DMS153 treated with DMSO at 0.1 percent for 48 hours (cell line): ENCODE data around the gene IL31.

Experiments
- DNase-seq: peaks from one replicate; lab custom pipeline; 2025; ENCODE audit not compliant: unreplicated experiment; lab: John Stamatoyannopoulos, UW

Gene IL31

GRCh38 chr12:122159882-122160281 lies 14.1 kb downstream of the IL31 start:
- DNase-seq = no peak

DNA sequence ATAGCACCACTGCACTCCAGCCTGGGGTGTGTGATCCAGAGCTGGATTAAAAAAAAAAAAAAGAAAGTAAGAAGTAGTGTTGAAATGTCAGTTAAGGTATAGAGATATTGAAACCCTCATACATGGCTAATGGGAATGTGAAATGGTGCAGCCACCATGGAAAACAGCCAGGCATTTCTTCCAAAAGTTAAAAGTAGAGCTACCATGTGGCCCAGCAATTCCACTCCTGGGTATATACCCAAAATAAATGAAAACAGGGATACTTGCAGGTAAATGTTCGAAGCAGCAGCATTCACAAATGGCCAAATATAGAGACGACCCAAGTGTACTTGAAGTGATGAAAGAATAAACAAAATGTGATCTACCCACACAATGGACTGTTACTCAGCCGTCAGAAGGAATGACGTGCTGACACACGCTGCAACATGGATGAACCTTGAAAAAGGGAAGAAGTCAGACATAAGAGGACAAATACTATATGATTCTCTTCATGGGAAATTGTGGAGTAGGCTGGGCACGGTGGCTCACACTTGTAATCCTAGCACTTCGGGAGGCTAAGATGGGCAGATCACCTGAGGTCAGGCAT lies 15.2 kb downstream of the IL31 start:
- DNase-seq = no peak

DNA sequence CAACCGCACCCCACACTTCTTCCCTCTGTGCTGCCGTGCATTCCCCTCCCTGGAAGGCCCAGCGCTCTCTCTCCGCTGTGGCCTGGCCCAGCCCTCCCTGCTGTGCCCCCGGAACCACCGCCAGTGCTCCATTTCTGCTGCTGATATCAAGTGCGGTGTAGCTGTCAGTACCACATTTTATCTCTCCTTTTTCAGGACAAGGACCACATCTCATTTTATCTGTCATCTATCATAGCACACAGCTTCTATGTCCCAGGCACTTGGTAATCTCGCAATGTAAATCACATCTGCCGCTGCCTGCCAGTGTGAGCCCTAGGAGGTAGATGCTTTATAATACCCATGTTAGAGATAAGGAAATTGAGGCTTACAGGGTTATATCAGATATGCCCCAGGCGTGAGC lies 18.3 kb downstream of the IL31 start:
- no peak for DNase-seq

- no peak for DNase-seq
Measured at GRCh38 chr12:122152754-122153153, 21.3 kb downstream of the IL31 start.

GRCh38 chr12:122150127-122150681 lies 23.8 kb downstream of the IL31 start:
- DNase-seq = no peak

DNA sequence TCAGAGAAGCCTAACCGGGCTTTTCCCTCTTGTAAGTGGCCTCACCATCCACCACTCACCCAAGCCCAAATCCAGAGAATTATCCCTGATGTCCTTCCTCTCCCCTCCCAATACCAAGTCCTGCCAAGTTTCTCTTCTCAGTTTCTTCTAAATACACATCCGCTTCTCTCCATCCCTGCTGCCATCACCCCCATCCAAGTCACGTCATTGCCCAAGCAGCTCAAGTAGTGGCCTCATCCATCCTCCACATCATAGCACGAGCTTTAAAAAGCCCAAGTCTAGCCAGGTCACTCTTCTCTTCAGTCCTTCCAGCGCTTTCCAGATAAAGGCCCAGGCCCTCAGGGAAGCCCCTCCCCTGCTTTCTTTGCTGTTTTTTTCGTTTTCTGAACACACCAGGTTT lies 25.4 kb downstream of the IL31 start:
- DNase-seq = no peak

GRCh38 chr12:122147514-122148290 lies 26.3 kb downstream of the IL31 start:
- DNase-seq = no peak

DNA sequence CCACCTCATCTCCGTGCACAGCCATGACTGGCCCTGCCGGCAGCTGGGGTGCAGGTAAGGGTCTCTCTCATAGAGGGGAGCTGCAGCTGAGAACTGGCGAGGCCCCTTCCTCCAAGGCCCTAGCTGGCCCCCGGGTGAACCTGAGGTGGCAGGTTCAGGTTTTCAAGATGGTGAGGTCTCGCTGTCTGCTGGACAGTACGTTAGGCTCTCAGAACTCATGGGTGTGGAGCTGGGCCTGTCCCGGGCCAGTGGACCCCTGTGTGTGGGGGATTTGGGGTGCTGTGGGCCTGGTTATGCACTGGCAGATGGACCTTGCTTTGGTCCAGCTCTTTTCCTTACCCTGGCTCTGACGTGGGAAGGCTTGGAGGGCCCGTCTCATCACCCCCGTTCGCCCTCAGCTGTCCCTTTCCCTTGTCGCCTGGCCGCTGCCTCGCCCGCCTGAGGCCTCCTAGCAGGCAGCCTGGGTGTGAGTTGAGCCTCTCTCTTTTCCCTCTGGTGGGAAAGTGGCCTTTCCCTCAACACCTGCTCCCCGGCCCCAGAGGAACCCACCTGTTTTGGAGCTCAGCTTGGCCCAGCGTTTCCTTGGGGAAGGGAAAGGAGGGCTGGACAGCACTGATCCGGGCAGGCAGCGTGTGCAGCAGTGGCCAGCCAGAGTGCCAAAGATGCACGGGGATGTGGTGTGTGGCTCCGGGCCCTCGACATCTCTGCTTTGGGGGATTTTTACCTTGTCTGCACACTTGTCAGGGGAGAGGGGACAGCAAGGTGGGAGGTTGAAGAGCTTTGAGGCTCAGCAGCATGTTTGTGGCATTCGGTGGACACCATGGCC lies 28.3 kb downstream of the IL31 start:
- no peak for DNase-seq

DNA sequence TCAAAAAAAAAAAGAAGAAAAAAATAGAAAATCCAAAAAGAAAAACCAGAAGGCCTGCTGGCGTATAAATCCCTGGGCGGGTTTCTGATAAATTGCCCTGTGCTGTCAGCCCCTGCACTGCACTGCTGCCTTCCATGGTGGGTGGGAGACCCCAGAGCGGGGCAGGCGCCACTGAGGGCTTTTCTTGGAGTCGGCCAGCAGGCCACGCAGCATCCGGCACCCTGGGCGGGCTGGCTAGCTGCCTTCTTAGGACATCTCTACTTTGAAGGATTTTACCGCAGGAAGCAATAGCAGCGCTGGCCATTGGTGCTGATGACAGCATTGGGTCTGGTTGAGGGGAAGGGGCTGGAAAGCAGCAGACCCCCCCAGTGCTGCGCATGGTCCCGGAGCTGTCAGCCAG lies 29.1 kb downstream of the IL31 start:
- DNase-seq = no peak

GRCh38 chr12:122142857-122143256 lies 31.2 kb downstream of the IL31 start:
- DNase-seq = no peak

GRCh38 chr12:122141911-122142725 lies 31.9 kb downstream of the IL31 start:
- DNase-seq = no peak

DNA sequence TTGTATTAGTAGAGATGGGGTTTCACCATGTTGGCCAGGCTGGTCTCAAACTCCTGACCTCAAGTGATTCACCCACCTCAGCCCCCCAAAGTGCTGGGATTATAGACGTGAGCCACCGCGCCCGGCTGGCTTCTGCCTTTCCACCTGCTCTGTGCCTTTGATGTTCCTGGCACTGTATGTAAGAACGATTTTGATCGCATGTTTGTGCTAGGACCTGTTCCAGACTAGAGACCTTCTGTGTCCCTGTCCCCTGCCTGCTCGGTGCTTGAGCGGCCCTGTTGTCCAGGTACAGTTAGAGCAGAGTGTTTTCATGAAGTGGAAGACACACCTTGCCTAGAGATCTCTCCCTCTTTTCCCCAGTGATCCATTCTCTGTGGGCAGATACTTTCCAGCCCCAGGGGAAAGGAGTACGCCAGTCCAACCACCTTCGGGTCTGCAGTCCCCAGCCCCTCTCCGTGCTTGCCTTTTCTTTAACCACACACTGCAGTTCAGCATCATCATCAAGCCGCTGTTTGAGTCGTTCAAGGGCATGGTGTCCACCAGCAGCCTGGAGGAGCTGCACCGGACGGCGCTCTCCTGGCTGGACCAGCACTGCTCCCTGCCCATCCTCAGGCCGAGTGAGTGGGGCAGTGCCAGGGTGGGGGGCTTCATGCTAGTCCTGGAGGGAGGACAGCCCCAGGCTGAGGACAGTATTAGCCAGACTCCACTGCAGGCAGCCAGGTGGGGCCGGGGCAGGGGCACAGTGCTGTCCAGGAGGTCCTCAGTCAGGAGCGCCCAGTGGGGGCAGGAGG lies 33.4 kb downstream of the IL31 start:
- no peak for DNase-seq

- no peak for DNase-seq
Measured at GRCh38 chr12:122139941-122140340, 34.1 kb downstream of the IL31 start.

DNA sequence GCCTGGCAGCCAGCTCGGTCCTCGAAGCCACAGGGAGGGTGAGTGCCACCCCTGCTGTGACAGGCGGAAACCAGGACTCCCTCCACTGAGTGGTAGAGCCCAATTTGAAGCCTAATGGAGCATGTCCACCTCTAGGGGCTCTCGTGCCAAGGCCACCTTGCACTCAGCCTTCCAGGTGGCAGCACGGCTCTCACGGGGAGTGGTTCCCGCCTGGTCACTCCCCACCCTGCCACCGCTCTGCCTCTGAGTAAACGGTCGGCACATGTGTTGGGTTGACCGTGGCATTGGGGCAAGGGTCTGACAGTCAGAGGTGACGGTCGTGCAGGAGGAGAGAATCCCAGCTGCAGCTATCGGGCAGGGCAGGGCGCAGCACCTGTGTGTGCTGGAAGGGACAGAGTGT lies 34.8 kb downstream of the IL31 start:
- DNase-seq = no peak

DNA sequence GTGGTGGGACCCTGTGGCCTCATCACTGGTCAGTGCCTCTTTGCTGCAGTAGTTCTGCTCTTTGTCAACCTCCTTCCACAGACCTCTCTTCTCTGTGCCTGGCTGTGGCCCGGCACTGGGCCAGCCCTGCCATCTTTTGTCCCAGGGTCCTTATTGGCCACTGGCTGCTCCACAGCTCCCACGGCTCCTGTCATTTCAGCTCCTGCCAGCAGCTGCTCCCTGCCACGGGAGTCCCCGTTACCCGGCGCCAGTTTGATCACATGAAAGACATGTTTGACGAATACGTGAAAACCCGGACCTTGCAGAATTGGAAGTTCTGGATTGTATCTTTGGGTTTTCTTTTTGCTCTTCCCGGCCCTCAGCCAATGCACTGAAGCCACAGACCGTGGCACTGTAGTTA lies 35.4 kb downstream of the IL31 start:
- DNase-seq = no peak

GRCh38 chr12:122138181-122138580 lies 35.8 kb downstream of the IL31 start:
- no peak for DNase-seq

DNA sequence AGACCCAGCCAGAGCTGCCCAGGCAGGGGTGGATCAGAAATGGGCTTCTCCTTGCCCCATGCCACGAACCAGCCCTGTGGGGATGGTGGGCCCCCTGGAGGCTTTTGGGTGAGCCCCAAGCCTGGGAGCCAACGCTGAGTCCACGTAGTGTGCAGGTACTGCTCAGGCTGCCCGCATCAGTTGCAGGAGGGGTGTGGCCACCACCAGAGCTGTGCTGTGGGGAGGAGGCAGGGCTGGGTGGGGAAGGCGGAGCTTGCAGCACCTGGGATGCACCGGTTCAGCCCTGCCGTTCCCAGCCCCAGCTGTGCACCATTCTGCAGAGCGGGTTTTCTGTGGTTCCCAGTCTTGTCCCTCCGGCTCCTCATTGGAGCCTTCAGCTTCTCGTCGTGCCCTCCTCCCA lies 36.3 kb downstream of the IL31 start:
- DNase-seq = no peak

DNA sequence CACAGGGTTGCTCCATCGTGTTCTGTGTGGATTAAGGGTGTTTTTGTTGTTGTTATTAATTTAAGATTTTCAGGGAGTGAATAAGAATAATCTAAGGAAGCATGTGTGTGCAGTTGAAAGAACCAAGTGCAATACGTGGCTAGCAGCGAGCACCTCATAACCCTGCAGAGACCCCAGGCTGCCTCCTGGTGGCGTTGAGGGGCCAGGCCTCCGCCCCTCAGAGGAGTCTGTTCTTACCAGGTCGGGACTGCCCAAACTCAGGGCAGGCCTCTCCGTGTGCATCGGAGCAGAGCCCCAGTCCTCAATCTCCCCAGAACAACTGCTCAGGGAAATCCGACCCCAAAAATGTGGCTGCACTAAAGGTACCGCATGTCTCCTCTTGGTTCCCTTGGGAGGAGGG lies 36.8 kb downstream of the IL31 start:
- DNase-seq = no peak

DNA sequence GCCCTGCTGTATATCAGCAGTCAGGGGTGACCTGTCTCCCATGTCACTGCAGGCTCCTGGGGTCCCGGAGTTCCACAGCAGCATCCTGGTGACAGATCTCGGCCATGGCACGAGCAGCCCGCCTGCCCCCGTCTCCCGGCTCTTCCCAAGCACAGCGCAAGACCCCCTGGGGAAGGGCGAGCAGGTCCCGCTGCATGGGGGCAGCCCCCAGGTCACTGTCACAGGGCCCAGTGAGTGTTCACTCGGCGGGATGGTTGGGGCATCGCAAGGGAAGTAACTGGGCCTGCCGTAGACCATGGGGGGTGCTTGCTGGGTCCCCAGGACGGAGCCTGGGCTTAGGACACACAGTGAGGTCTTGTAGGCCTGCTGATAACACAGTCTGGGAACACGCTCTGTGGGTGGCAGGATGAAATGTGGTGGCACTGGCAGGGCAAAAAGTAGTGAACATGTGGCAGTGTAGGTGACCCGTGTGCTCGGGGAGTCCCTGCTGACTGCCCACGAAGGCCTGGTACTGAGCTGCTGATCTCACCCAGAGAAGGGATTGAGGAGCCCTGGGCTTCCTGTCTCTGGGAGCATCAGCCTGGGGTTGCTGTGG lies 38.5 kb downstream of the IL31 start:
- DNase-seq = no peak
